Activated T-cell treated with anti-CD3 and anti-CD28 coated beads for 48 hours (primary cell): ENCODE results near the gene TPTE.
"Not testable (repeated sequence)": the region's sequence is repeated elsewhere in the genome, so short reads cannot be mapped to it uniquely, and the experiment has no call there.

Experiments used
- DNase-seq: peaks from one replicate; pipeline ENCODE4 v3.0.0-alpha.2; 2020; ENCODE audit warnings: low read depth

Gene TPTE

DNA sequence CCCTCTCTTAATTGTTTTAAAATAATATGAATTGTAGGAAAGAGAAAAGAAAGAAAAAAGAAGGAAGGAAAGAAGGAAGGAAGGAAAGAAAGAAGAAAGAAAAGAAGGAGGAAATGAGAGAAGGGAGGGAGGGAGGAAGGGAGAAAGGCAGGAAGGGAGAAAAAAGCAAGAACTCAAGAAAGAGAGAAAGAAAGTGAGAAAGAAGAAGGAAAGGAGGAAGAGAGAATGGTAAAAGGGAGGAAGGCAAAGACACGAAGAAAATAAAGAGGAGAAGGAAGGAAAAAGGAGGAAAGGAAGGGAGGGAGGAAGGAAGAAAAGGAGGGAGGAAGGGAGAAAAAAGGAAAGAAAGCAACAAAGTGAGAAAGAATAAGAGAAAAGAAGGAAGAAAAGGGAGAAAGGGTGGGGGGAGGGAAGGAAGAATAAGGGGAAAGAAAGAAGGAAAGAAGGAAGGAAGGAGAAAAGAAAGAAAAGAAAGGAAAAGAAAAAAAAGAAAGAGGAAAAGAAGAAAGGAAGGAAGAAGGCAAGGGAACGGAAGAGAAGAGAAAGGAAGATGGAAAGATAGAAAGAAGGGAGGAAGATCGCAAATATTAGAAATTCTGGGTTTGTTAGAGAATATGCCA, 95.9 kb downstream of the TPTE start:
- DNase-seq: not testable (repeated sequence)

GRCh38 chr21:10627316-10627863, 106.0 kb downstream of the TPTE start:
- no peak for DNase-seq

- not testable (repeated sequence) for DNase-seq
Measured at GRCh38 chr21:10629239-10629638, 107.9 kb downstream of the TPTE start.

DNA sequence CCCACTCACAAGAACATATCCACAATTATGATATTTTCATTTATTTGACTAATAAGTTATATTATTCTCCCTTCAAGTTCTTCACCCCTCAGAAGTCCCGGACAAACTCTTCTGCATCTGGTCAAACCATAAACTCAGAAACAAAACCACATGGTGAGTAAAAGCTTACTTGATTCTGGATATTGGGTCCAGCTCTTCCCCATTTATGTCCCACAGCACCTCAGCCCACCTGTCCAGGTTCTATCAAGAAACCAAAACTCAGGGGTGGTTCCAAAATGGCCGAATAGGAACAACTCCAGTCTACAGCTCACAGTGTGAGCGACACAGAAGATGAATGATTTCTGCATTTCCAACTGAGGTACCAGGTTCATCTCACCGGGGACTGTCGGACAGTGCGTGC, 109.4 kb downstream of the TPTE start:
- not testable (repeated sequence) for DNase-seq

- DNase-seq: not testable (repeated sequence)
Measured at GRCh38 chr21:10631316-10631715, 109.9 kb downstream of the TPTE start.

- DNase-seq: not testable (repeated sequence)
Measured at GRCh38 chr21:10638144-10638543, 116.8 kb downstream of the TPTE start.

DNA sequence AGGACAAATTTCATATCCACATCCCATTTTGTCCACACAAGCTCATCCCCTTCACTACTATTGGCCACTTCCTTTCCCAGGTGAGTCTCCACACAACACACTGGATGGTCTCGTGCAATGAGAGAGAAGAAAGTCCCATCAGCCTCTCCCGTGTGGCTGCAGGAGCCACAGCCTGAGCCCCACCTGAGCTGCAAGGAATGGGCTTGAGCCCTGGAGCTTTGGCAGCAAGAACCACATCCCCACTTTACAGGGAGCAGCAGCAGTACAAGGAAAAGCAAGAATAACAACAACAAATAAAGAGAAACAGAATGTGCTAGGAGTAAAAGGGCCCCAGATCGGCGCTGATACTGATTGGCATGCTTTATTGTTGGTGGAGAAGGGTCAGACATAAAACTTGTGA, 117.7 kb downstream of the TPTE start:
- no peak for DNase-seq

GRCh38 chr21:10639746-10640145, 118.4 kb downstream of the TPTE start:
- not testable (repeated sequence) for DNase-seq

GRCh38 chr21:10640446-10640845, 119.1 kb downstream of the TPTE start:
- DNase-seq: no peak

DNA sequence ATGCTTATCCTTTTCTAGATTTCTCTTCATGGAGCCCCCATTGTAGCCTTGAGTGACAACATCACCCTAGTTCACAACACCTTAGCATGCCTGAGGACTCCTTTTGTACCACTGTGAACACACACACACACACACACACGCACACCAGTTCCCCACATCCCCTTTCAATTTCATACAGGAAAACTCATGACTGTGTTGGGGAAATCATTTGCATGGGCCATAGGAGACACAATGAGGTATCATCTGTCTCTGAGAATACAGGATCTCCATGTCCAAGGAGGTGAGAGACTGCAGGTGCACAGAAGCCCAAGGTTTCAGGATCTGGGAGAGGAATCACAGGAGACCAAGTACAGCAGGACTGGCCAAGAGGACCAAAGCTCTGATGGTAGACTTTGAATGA, 119.7 kb downstream of the TPTE start:
- DNase-seq: no peak

DNA sequence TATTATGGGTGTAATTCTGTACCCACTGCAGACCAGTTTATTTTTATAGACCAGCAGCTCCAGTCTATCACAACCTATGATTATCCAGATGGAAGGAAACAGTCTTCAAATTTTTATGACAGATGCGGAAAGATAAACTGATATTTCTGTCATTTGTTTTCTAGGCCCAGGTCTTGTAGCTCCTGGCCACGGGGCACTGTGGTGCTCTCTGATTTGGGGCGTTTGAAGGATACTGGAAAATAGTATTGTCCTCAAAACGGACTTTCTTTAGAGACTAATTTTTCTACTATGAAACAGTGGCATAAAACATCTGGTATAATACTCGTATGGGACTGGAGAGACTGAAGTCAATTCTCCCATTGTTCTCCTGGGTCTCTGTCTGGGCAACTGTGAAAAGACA, 124.3 kb downstream of the TPTE start:
- not testable (repeated sequence) for DNase-seq

GRCh38 chr21:10649350-10650149, 128.2 kb downstream of the TPTE start:
- not testable (repeated sequence) for DNase-seq

DNA sequence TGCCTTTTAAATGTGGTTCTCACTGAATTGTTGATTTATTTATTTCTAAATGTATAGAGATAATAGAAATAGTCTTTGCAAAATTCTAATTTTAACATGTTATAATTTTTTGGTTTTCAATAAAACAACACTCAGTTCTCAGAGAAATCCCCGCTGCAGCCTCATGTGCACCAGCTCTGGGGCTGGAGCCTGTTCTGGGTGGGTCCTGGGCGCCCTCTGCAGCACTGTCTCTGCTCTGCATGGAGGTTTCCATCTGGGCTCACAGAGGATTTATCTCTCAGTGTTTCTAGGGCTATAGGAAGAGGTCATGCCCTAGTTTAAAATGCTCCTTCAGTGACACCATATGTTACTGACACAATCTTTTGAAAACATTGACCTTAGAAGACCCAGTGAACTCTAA, 128.9 kb downstream of the TPTE start:
- not testable (repeated sequence) for DNase-seq
